Endothelial cell of hepatic sinusoid (primary cell): ENCODE data around the gene TBX19.
"Not testable (repeated sequence)": the region's sequence is repeated elsewhere in the genome, so short reads cannot be mapped to it uniquely, and the experiment has no call there.

Source experiments
- in situ Hi-C: cut with HindIII; loops from 2 replicates; pipeline ENCODE4 v1.10.0; 2017; ENCODE audit warnings: low sequenced_read_pairs

TBX19 gene

GRCh38 chr1:168347630-168348029, 67.0 kb downstream of the TBX19 start:
- in situ Hi-C loops = no loop called here

GRCh38 chr1:168348146-168348709, 67.6 kb downstream of the TBX19 start:
- in situ Hi-C loops = no loop called here

GRCh38 chr1:168354335-168355269, 73.9 kb downstream of the TBX19 start:
- in situ Hi-C loops = not testable (repeated sequence)

- in situ Hi-C loops = no loop called here
These were observed 79.7 kb downstream of the TBX19 start for GRCh38 chr1:168360151-168361021.

- in situ Hi-C loops = no loop called here
These were observed 80.6 kb downstream of the TBX19 start for GRCh38 chr1:168361252-168361651.

- in situ Hi-C loops = no loop called here
These were observed 82.3 kb downstream of the TBX19 start for GRCh38 chr1:168362991-168363390.
